CD4-positive, alpha-beta T cell treated with Interleukin-6 at 100 ng/mL for 8 hours (primary cell): Measurements from ENCODE around the gene NSD2.
"Not testable (repeated sequence)": the region's sequence is repeated elsewhere in the genome, so short reads cannot be mapped to it uniquely, and the experiment has no call there.

Experiments
- DNase-seq: peaks from one replicate; pipeline ENCODE4 v3.0.0-alpha.2; 2020; ENCODE audit warnings: mixed read lengths, low spot score

The NSD2 gene

GRCh38 chr4:2006956-2007653 lies 135.9 kb downstream of the NSD2 start:
- no peak for DNase-seq

GRCh38 chr4:2007804-2008670 lies 136.8 kb downstream of the NSD2 start:
- DNase-seq, result no peak

GRCh38 chr4:2008671-2008920 lies 137.4 kb downstream of the NSD2 start:
- no peak for DNase-seq

GRCh38 chr4:2008921-2009650 lies 137.9 kb downstream of the NSD2 start, which contains the start of gene NELFA:
TSS of gene NELFA (minus strand) at chr4:2008974. CDS start at chr4:2008959, 15 bp downstream.
- DNase-seq, result peak; percentile 94

- peak; percentile 48 for DNase-seq
Measured at GRCh38 chr4:2009651-2010233, 138.5 kb downstream of the NSD2 start.

- no peak for DNase-seq
Measured at GRCh38 chr4:2011583-2011982, 140.4 kb downstream of the NSD2 start.

GRCh38 chr4:2015008-2015407 lies 143.8 kb downstream of the NSD2 start:
- DNase-seq, result no peak

GRCh38 chr4:2021358-2022018 lies 150.3 kb downstream of the NSD2 start:
- DNase-seq, result not testable (repeated sequence)

GRCh38 chr4:2024683-2025082 lies 153.5 kb downstream of the NSD2 start:
- DNase-seq, result no peak

- DNase-seq, result no peak
Measured at GRCh38 chr4:2025817-2026216, 154.6 kb downstream of the NSD2 start.

- not testable (repeated sequence) for DNase-seq
Measured at GRCh38 chr4:2027120-2027519, 155.9 kb downstream of the NSD2 start.

GRCh38 chr4:2031161-2031560 lies 160.0 kb downstream of the NSD2 start:
- DNase-seq, result not testable (repeated sequence)
